Measurements from ENCODE around the gene PSMD11.
"Not testable (repeated sequence)": the region's sequence is repeated elsewhere in the genome, so short reads cannot be mapped to it uniquely, and the experiment has no call there.

PSMD11 gene

DNA sequence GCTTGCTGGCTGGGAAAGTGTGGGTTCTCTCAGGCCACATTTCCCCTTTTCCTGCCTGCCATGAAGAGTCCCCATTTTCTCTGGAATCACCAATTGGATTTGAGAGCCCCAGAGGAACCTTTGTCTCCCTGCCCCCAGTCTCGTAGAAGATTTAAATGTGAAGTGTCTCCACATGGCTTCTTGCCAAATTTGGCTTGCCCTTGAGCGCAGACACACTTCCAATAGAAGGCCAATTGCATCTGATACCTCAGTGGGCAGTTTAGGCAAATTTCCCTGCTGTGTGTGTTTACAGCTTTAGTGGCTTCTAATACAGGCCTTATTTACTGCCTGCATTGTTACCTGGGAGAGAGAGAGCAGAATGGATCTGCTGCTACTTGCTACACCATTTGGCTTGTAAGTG, 72.1 kb downstream of the PSMD11 start:
- DNase-seq = no peak

DNA sequence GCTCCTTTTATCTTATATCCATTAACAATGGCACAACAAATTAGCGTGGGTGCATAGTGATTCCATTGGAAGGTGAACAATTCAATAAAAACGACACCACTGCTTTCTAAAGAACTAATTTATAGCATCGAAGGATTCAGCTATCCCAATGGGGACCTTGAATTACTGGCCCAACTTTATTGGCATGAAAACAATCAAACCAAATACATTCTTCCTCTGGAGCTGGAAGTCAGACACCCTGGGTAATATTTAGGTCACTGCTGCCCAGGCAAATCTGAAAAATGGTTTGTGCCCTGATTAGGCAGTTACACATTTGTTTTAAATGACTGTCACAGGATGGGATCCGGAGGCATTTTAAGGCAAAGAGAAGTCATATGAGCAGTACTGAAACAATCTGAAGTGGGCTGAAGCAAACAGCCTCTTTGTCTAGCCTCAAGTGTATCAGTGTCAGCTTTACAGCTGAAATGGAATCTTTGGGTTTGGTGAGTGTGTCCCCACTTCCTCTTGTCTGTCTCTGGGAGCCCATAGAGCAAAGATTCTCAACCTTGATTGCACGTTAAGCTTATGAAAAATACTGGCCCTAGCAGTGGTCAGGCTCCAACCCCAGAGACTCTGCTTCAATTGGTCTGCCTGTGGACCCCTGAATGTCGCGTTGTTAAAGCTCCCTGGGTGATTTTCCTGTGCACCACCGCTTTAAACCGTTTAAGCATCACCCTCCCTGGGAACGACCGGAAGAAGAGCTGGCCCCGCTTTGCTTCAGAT, 72.8 kb downstream of the PSMD11 start:
- DNase-seq = no peak

DNA sequence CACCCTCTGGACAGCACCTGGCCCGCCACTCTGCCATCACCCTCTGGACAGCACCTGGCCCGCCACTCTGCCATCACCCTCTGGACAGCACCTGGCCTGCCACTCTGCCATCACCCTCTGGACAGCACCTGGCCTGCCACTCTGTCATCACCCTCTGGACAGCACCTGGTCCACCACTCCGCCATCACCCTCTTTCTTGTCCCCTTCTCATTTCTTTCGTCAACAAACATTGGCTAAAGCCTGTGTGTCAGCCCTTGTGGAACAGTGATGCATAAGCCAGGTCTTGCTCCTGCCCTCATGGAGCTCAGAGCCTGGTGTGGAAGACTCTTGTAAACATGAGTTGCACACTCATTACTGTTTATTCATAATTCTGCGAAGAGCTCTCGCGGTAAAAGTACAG, 73.7 kb downstream of the PSMD11 start:
- DNase-seq = no peak

- DNase-seq = no peak
These were observed 74.4 kb downstream of the PSMD11 start for GRCh38 chr17:32518646-32519227.

DNA sequence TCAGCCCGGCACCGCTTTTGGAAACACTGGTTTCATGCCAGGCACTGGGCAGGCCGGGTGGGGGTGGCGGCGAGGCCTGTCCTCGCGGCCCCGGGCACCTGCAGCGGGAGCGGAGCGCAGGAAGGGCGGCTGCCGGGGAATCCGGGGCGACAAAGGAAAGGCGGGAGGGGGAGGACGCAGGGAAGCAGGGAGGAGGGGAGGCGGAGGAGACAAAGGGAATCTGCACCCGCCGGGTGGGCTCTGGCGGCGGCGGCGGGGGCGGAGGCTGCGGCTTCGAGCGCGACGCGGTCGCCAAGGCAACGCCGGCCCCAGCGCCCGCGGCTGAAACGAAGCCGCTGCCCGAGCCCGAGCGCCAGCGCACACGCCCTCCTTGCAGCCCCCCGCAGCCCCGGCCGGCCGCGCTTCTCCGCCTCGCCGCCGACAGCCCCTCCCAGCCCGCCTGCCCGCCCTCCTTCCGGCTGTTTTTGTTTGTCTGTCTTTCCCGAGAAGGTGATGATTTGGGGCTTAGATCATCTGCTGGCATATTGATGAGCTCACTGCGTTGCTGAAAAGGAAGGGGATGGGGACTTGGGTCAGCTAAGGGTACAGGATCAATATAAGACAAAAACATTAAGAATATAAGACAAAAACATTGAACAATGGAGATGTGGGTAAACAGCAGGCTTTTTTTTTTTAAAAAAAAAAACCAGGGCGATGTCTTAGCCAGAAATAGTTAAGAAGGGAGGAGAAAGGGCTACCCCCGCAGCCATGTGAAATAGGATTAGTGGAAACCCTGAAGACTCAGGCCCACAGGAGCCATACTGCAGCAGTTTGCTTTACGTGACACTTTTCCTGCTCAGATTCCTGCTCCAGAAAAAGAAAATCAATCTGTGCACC, 75.2 kb downstream of the PSMD11 start:
- DNase-seq = no peak

- DNase-seq = no peak
These were observed 75.9 kb downstream of the PSMD11 start for GRCh38 chr17:32520104-32520701.

DNA sequence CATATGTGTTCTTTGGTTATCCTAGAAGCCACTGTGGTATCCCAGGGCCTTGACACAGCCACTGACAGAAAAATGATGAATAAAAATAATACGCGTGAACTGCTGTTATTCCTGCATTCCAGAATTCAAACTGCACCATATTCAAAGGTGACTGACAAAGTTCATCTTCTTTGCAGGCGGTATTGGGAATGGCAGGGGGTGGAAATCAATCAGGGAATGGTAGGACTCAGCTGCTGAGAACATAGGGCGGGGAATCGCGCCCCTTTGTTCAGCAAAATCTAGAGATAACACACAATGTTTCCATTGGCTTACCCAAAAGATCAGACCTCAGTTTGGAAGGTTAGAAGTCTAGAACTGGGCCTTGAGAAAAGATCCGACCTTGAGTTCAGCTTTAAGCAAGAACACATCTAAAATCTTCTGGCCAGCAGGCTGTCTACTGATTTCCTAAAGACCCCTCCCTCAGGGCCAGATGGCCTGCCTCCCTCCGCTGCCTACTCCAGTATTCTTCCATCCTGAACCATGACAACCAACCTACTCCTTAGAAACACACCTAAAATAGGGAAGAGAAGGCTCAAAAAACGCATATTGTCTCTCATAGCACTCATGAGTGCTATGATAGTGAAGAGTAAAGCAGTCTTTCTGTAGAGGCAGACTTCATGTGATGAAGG, 76.6 kb downstream of the PSMD11 start:
- no peak for DNase-seq

- no peak for DNase-seq
These were observed 78.8 kb downstream of the PSMD11 start for GRCh38 chr17:32523017-32523680.

DNA sequence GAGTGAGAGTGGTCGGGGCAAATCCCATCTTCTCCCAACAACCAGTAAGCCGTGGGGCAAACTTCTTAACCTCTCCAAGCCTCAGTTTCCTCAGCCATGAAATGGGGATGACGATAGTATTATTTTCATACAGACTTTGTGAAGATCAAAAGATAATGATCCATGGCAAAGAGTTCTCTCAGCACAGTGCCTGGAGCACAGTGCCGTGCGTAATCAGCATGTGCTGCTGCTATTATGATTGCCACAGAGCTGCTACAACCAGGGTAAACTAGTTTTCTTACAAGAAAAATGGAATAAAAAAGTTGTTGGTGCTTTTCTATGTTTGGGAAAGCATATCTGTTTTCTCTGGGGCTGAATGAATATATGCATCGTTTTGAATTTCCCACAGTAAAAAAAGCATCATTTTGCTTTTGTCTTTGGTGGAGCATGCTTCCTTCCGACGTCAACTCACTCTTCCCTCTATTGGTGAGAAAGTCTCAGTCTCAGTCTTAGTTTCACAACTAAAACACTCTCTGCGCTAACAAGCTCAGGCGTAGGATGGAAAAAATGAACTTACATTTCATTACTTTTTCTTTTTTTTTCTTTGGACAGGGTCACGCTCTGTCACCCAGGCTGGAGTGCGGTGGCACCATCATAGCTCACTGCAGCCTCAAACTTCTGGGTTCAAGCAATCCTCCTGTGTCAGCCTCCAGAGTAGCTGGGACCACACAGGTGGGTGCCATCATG, 79.7 kb downstream of the PSMD11 start:
- DNase-seq = no peak

DNA sequence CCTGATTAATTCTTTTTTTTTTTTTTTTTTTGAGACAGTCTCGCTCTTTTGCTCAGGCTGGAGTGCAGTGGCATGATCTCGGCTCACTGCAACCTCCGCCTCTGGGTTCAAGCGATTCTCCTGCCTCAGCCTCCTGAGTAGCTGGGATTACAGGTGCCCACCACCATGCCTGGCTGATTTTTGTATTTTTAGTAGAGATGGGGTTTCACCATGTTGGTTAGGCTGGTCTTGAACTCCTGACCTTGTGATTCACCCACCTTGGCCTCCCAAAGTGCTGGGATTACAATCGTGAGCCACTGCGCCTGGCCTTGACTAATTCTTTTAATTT, 80.2 kb downstream of the PSMD11 start:
- not testable (repeated sequence) for DNase-seq

DNA sequence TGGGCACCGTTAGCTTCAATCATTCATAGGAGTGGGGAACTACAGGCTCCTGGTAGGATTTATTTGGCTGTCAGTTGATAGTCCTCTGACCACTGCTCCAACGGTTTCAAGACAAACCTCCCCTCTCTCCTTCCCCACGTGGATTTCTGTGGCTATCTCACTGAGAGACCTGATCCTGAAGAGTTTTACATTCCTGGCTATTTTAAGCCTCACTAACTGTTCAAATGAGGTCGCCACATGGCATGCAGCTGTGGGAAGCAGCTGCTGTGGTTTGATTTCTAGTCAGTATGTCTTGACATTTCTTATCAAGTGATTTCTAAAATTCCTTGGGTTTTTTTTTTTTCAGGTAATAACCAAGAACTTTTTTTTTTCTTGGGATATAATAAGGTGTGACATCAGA, 80.8 kb downstream of the PSMD11 start:
- DNase-seq = no peak

GRCh38 chr17:32527146-32527545, 82.8 kb downstream of the PSMD11 start:
- DNase-seq = no peak

DNA sequence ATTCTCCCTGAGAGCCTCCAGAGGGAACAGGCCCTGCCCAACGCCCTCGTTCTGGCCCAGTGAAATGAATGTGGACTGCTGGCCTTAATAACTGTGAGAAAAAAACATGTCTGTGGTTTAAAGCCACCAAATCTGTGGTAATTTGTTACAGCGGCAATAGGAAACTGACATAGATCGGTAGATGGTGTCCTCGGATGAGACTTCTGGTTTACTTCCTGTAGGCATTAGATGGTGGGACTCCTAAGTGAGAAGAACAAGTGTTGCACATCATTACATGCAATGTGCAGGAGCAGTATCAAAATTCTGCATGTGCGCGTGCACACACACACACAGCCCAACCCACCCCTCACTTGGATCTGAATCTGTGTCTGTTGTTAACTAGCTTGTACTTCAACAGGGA, 84.5 kb downstream of the PSMD11 start:
- no peak for DNase-seq

GRCh38 chr17:32529604-32530003, 85.3 kb downstream of the PSMD11 start:
- no peak for DNase-seq
